Skin of body (tissue), 2 donors: Measurements from ENCODE around the gene YY1. TPM values are rescaled to one million over a fixed set of nuclear protein-coding genes. Genes with fewer than 3 reads are reported as not detected.
"Not testable (repeated sequence)": the region's sequence is repeated elsewhere in the genome, so short reads cannot be mapped to it uniquely, and the experiment has no call there.

Experiments
- DNase-seq: peaks from one replicate; lab custom pipeline; 2025; lab: John Stamatoyannopoulos, UW
- total RNA-seq: library from RNA; depleted of rRNA; stranded (reverse); fragments of >200 nt; gene quantifications from one replicate; pipeline ENCODE4 v1.2.3, GENCODE V29; 2014

The YY1 gene
- 38.8 TPM for total RNA-seq

DNA sequence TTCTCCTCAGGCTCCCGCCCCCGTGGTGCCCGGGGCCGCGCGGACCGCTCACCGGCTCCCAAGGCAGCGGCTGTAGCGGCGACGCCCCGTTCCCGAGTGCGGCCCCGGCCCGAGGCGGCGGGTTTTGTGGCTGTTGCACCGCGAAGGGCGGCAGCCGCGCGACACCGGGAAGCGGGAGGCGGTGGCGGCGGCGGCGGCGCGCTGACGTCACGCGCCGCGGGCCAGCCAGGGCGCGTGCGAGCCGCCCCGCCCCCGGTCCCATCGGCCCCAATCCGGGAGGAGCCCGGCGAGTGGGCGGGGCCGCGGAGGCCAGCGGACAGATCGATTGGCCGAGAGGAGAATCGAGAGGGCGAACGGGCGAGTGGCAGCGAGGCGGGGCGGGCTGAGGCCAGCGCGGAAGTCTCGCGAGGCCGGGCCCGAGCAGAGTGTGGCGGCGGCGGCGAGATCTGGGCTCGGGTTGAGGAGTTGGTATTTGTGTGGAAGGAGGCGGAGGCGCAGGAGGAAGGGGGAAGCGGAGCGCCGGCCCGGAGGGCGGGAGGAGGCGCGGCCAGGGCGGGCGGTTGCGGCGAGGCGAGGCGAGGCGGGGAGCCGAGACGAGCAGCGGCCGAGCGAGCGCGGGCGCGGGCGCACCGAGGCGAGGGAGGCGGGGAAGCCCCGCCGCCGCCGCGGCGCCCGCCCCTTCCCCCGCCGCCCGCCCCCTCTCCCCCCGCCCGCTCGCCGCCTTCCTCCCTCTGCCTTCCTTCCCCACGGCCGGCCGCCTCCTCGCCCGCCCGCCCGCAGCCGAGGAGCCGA is at the start of gene YY1:
YY1 (plus strand) TSS at position 726 of the 792 bp plus-strand sequence. CDS start 101 bp downstream, outside the sequence.
- DNase-seq = peak; percentile 97

DNA sequence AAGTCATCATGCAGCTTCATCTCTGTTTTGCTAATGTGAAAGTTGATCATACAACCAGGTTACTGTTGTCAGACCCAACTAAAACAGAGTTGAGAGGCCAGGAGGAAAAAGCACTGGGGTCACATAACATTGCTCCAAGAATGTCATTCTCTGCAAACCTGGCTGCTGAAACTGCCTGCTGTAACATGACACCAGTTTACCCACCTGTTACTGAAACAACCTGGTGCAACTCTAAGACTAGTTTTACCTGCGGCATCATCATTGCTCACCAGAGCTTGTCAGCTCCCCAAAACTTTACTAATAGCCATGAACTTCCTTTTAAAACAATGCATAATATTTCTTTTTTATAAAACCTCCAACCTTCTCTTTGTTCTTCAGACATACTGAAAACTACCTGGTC is 48.8 kb upstream of the YY1 start:
- no peak for DNase-seq

DNA sequence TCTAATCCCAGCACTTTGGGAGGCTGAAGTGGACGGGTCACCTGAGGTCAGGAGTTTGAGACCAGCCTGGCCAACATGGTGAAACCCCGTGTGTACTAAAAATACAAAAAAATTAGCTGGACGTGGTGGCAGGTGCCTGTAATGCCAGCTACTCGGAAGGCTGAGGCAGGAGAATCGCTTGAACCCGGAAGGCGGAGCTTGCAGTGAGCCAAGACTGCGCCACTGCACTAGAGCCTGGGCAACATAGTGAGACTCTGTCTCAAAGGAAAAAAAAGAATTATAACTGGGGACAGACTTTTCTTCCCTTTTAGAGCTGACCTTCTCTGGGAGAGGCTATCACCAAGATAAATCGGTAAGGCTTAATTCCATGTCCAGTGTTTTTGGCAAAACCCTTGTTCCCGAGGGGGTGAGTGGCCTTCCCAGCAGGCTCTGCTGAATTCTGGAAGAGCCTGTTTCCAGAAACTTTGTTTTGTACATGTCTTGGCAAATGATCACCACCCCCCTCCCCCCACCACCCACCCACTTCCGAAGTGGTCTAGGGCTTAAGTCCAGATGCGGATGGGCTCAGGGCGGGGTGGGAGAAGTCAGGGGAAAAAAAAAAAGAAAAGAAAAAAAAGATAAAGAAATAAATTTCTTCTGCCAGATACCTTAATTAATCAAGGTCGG is 47.2 kb upstream of the YY1 start:
- DNase-seq = no peak

DNA sequence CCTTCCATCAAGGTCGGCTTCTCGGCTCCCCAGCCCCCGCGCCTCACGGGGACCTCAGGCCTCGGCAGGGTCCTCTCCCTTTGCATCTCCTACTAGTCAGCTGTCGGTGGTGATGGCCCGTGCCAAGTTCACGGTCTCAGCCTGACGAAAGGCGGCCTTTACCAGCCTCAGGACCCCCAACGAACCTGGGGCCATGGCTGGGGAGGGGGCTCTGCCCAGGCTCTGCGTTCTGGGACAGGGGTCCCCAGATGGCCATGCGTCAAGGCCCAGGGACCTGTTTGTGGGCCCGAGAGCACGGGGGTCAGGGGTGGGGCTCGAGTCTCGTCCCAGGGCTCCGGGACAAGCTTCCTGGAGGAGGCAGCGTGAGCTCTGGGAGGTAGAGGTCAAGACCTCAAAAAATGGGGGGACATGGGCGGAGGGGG is 46.7 kb upstream of the YY1 start:
- DNase-seq = no peak

DNA sequence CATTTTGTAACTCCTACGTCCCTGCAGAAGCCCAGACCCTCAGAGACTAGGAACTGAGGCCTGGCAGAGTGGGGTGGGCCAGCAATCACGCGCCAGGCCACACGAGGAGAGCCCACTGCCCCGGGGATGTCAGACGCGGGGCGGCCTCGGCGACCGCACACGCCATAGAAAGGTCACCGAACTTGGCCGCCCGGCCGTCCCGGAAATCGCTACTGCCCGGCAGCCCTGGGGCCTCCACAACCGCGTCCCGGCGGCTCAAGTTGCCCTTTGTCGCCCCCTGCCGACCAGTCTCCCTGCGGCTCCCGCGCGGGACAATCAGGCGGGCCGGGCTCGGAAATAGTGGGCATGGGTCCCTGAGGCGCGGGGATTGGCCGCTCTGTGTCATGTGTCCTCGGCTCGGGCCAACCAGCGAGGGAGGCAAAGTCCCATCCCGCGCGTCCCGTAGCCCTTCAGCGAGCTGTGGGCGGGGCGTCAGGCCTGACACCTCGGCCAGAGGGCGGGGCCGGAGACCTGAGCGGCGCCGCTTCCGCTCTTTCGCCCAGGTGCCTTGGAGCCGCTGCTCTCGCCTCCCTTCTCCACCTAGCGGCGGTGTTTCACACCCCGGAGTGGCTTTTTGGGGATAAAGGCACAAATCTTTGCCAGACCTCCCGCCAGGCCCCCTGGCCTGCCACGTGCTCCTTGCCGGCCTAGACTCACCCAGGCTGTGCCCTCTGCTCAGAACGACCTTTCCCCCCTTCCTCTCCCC is 46.1 kb upstream of the YY1 start:
- peak; percentile 98 for DNase-seq

DNA sequence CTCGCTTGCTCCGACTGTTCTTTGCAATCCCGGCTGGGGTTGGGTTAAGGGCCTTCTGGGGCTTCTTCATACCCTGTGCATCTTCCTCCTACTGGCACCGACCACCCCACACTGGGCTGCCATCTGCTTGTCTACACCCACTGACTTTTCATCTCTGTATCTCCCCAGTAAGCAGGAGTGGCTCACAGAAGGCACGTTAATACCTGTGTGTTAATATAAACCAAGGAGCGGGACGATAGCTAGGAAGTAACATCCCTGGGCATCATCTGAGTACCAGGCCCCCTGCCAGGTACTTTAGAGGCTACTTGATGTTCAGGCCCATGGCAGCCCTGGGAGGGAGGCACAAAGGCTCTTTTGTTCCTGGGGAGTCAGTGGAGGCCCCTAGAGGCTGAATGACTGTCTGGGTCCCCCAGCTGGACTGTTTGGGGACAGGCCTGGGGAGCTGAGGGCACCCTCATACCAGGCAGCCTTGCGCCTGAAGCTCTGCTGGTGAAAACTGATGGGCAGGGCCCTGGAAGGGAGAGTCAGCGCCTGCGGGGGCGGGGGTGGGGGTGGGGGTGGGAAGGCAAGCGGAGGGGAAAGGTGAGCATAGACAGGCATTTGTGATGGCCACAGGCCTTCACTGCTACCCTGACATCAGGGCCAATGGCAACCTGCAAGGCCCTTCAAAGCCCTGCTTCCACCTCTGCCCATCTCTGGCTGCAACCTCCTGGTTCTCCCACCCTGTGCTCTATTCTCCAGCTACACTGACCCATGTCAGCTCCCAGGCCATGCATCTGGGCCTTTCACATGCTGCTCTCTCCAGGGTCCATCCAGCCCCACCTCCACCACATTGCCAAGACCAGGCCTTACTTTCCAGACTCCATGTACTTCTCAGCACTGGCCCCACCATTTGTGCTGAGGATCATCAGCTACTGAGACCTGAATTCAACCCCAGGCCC is 45.3 kb upstream of the YY1 start:
- DNase-seq = no peak

DNA sequence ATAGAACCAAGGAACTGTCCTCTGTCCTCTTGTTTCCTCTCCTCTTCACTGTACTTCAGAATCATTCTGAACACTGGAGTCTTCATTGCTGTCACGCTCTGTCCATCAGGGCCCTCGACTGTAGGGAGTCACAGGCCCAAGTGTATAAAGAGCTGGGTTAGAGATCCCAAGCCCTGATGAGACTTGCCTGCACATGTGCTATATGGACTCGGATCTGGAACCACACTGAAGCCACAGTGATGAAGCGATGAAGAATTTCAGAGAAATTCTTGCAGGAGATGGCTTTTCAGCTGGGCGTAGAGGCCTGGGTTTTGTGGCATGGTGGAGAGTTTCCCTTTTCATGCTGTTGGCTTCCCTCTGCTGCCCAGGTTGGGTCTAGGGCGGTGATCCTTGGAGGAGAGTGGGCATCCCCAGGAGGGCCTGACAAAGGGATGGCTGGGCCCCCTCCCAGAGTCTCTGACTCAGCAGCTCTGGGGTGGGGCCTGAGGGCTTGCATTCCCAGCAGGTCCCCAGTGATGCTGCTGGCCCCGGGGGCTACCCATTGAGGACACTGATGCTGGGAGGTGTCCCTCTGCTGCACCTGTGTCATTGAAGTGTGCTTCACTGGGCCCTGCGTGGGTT is 39.6 kb upstream of the YY1 start:
- DNase-seq = no peak

DNA sequence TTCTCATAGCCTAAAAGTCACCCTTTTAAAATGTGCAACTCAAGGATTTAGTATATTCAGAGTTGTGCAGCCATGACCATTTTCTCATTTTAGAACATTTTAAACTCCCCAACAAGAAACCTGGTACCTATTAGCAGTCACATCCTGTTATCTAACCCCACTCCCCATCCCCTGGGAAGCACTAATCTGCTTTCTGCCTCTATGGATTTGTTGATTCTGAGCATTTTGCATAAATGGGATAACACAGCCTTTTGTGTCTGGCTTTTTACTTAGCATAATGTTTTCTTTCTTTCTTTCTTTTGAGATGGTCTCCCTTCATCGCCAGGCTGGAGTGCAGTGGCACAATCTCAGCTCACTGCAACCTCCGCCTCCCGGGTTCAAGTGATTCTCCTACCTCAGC is 38.6 kb upstream of the YY1 start:
- DNase-seq = no peak

GRCh38 chr14:100201701-100202100 is 37.2 kb upstream of the YY1 start:
- no peak for DNase-seq

DNA sequence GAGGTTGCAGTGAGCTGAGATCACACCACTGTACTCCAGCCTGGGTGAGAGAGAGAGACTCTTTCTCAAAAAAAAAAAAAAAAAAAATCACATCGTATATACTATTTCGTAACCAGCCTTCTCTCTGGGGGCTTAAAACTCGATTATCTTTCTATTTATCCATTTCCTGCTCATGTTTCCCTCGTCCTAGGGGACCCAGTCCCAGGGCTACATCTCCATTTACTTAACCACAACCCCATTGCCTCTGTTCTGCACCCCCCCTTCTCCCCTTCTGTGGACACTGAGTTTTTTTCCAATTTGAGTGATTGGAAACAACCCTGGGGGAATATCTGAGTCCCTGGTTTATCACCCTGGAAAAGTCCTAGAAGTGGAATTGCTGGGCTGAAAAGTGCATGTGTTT is 36.2 kb upstream of the YY1 start:
- no peak for DNase-seq

- DNase-seq = no peak
These were observed 35.8 kb upstream of the YY1 start for GRCh38 chr14:100203146-100203545.

DNA sequence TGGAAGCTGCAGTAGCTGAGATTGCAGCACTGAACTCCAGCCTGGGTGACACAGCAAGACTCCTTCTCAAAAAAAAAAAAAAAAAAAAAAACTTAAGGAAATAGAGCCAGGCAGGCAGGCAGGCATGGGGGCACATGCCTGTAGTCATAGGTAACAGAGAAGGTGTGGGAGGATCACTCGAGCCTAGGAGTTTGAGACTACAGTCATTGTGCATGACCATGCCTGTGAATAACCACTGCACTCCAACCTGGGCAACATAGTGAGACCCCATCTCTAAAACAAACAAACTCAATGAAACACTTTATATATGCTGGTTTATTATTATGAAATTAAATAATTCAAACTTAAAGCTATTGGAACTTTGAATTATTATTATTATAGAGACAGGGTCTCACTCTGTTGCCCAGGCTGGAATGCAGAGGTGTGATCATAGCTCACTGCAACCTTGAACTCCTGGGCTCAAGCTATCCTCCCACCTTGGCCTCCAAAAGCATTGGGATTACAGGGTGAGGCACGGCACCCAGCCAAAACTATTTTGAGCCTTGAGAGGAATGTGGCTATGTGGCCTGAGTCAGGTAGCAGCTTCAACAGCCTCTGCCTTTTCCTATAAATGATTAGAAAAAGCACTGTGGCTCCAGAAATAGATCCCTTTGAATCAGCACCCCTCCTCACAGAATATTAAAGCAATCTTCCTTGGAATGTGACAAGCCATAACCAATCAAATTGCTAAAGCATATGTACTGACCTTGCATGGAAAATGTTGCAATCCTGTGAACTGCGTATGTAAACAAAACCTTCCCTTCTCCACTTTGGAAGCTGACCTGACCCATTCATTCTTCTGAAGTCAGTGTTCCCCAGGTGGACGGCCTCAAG is 34.7 kb upstream of the YY1 start:
- DNase-seq = no peak

GRCh38 chr14:100204835-100205167 is 34.1 kb upstream of the YY1 start:
- not testable (repeated sequence) for DNase-seq

DNA sequence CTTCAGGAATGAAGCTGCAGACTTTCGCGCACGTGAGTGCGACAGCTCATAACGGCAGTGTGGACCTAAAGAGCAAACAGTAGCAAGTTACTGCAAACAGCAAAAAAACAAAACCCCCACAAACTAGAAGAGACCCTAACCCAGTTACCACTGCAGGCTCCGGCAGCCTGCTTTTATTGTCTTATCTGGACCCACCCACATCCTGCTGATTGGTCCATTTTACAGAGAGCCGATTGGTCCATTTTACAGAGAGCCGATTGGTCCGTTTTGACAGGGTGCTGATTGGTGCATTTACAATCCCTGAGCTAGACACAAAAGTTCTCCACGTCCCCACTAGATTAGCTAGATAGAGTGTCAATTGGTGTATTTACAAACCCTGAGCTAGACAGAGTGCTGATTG is 31.4 kb upstream of the YY1 start:
- DNase-seq = not testable (repeated sequence)

GRCh38 chr14:100208136-100208535 is 30.8 kb upstream of the YY1 start:
- DNase-seq = not testable (repeated sequence)

DNA sequence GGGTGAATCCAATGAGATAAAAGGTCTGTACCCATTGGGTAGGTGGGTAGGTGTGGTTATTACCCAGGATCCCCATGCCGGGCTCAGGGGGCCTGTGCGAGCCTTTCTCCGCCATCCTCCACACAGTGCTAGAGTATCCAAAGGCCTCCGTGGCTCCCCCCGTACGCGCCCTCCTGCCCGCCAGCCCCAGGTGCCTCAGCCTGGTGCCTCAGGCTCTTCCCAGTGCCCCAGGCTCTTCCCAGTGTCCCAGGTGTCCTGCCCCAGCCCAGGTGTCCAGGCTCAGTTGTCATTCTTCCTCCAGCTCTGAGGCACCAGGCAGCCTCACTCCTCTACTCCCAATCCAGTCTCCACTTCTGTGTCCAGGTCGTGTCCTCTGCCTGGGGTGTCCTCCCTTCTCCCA is 27.6 kb upstream of the YY1 start:
- no peak for DNase-seq

- no peak for DNase-seq
These were observed 27.1 kb upstream of the YY1 start for GRCh38 chr14:100211893-100212292.

DNA sequence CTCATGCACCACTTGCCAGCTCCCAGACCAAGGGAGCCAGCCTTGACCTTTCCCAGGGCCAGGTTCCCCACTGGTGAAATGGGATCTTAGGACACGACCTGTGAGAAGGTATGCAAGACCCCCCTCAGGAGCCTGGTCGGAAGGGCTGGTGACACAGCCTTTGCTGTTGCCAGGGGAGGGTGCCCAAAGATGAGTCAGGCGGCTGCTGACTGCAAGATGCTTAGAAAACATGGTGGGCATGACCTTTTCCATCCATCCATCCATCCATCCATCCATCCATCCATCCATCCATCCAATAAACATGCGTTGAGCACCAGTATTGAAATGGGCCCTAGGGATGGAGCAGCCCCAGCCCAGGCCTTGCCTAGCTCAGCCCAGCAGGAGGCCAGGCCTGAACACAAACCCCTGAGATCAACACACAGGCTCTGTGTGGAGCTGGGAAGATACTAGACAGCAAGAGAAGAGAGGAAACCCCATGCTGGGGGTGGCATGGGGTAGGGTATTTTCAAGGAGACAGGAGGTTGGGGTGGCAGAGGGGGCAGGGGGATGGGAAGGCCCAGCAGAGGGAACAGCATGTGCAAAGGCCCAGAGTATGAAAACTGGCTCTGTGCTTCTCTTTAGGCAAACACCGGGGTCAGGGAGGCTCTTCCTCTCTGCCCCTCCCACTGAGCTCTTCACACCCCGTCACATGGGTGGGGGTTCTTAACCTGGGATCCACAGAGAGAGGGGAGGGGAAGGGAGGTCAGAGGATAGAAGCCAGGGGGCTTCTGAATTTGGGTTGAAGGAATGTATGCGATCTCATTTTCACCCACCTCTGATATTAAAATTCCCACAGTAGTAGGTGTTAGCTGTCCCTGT is 26.2 kb upstream of the YY1 start:
- no peak for DNase-seq

GRCh38 chr14:100213587-100213955 is 25.4 kb upstream of the YY1 start:
- DNase-seq = no peak
